HG02588 (cell line): ENCODE results near the gene TLR9.
"Not testable (repeated sequence)": the region's sequence is repeated elsewhere in the genome, so short reads cannot be mapped to it uniquely, and the experiment has no call there.

Experiments used
- ATAC-seq: cut with Tn5 transposase; IDR thresholded peaks from one replicate; pipeline ENCODE4 v1.9.1; 2021; ENCODE audit warnings: mild to moderate bottlenecking, moderate library complexity; ENCODE audit not compliant: unreplicated experiment

The TLR9 gene

DNA sequence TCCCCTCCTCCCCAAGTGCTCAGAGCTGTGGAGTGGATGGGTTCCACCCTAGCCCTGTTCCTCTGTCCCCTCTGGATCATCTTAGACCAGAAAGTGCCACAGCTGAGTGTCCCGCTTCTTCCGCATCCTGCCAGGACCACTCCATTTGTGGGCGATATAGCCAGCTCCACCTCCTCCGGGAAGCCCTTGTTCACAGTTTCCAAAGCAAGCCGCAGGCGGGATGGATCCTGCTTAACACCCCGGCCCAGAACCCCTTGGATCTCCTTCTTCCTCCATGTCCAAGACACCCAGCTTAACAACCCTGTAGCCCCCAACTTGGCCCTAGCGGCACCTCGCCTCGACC is 28.0 kb downstream of the TLR9 start:
- ATAC-seq, result no peak

DNA sequence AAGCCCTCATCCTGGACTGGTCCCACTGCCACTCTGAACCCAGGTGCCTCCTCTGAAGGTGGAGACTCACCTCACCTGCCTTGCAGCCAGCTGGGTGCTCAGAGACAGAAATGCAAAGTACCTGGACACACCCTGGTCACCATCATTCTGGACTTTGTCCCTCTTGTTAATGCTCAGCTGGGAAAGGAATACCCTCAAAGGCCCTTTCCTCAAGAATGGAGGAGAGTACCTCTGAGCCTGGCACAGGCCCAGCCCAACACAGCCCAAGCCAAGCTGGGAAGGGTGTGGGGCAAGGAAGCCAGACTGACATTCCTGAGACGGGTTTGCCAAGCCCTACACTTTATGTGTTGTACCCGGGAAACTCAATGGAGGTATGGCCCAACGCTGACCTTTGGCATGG is 28.5 kb downstream of the TLR9 start:
- no peak for ATAC-seq

DNA sequence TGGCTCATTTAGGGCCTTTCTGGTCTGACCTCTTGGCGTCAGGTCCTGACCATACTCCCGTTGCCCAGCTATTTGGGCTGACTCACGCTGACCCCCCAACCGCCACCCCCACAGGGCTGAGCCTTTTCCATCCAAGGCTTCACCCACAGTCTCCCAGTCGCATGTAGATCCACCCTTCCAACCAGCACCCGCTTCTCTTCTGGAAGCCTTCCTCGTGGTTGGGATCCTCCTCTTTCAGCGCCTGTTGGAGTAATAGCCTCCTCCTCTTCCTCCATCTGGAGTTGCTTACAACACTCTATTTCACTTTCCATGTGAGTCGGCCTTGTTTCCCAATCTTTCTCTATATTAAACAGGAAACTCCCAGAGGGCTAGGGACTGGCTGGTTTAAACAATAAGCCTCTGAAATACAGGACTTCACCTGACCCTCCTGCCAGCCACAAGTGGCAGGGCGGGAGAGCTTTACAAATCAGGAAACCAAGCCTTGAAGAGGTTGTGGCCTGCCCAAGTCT is 29.6 kb downstream of the TLR9 start:
- no peak for ATAC-seq

DNA sequence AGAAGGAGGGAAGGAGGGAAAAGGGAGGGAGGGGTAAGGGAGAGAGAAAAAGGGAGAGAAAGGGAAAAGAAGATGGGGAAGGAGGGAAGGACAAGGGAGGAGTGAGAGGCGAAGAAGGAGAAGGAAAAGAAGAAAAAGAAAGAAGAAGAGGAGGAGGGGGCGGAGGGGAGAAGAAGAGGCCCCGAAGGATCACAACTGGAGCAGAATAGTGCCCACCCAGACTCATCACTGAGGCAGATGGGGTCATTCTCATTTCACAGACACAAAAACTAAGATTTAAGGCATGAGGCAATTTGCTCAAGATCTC is 30.2 kb downstream of the TLR9 start:
- ATAC-seq, result no peak

DNA sequence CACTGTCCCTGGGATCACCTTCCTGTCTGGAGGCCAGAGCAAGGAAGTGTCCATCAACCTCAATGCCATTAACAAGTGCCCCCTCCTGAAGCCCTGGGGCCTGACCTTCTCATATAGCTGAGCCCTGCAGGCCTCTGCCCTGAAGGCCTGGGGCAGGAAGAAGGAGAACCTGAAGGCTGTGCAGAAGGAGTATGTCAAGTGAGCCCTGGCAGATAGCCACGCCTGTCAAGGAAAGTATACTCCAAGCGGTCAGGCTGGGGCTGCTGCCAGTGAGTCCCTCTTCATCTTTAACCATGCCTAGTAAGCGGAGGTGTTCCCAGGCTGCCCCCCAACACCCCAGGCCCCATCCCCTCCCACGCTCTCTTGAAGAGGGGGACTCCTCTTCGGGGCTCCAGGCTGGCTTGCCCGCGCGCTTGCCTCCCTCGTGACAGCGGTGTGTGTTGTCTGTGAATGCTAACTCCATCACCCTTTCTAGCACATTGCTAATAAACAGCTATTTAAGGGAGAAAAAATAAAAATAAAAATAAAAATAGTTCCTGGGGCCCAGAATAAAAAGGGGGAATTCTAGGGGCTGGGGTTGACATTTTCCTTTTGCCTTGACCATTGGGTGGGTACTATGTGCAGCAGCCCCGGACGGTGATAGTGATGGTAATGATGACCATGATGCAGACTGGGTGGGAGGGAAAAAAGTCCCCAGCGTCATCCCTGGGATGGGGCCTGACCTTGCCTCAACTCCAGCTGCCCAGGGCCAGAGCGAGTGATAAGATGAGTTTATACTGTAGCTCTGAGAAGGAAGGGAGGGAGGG is 30.8 kb downstream of the TLR9 start:
- ATAC-seq, result no peak

DNA sequence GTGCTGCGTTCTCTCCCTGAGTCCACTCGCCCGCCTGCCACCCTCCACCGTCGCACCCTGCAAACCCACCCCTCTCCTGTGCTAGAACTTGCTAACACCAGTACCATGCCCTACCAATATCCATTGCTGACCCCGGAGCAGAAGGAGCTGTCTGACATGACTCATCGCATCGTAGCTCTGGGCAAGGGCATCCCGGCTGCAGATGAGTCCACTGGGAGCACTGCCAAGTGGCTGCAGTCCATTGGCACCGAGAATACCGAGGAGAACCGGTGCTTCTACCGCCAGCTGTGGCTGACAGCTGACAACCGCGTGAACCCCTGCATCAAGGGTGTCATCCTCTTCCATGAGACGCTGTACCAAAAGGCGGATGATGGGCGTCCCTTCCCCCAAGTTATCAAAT is 32.4 kb downstream of the TLR9 start:
- no peak for ATAC-seq

DNA sequence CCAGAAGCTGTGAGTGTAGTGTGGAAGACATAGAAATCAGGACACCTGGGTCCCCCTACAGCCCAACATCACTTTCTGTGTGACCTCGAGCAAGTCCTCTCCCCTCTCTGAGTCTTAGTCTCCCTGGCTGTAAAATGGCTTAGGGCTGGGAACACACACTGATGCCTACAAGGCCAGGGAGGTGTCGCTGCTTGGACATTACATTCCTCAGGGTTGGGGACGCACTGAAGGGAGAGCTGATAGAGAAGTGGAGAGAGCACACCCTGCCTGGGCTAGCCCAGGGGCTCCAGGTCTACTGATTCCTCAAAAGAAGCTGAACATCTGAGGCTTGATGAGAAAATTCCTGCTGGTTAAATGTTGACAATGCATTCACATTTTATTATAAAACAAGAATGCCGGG is 33.8 kb downstream of the TLR9 start:
- no peak for ATAC-seq

DNA sequence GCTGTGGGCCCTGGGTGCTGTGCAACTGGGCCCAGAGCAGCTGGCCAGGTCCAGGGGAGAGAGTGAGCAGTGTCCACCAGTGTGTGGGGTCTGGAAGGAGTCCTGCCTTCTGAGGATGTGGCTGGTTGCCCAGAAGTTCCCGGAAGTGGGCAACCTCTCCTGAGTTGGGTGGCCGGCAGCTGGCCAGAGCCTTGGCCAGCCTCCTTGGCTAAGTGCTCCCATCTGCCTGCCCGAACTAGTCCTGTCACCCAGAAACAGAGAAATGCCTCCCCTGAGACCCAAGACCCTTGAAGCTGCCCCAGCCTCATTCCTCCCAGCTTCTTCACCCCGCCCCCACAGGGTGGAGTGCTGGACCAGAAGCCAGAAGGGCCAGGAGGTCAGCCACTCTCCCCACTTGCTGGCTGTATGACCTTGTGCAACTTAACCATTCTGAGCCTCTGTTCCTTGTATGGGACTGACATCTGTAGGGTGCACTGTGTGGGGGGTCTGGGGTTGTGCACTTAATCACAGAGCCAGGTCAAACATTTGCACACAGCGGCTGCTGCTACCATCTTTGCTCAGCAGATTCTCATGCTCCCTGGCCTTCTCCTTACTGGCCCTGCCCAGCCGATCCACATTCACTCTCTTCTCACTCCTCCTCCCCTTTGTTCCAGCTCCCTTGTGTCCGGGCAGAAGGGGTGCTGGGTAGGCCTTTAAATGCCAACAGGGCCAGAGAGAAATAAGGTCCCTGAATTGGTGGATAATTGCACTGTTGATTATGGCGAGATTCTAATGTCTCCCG is 35.0 kb downstream of the TLR9 start:
- no peak for ATAC-seq

DNA sequence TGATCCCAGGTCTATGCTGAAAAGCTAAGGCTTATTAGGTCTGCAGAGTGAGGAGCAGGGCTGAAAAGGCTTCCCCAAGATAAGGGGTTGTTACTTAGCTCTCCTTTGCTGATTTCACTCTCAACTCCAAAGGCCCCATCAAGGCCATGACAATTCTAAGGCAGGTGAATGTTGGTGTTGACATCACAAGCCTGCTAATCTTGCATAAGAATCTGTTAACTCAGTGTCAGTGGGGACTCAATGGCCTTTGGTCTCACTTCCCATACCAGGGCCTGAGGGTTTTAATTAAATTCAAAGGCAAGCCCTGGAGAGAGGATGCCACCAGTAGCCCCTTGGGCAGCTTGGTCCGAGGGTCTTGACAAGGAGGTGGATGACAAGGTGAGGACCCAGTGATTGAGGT is 36.9 kb downstream of the TLR9 start:
- ATAC-seq, result no peak

DNA sequence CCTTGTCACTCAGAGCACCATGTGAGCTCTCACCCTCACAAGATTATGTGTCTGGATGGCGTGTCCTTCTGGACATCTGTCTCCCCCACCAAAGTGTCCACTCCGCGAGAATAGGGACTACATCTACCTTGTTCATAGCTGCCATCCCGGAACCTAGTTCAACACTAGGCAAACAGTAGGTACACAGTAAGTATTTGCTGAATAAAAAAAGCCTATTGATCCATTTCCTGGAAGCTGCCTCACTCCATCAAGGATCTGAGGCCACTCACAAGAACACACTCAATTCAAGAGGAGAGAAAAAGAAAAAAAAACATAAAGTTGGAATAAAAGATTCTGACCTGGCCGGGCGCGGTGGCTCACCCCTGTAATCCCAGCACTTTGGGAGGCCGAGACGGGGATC is 38.7 kb downstream of the TLR9 start:
- no peak for ATAC-seq

DNA sequence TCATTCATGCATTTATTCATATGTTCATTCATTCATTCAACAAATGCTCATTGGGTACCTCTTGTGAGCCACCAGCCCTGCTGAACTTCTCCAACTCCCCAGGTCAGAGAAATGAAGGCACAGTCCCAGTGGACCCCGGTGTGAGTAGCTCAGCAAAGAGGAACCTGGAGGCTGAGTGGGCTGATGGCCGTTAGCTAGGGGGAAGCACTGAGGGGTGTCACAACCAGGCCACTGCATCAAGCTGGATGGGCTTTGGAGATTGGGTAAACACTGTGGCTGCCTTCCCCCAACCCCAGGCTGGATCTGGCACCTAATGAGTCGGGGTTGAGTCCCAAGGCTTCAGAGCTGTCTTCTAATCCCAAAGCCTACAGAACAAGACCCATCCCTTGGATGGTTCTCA is 39.6 kb downstream of the TLR9 start:
- ATAC-seq, result no peak

DNA sequence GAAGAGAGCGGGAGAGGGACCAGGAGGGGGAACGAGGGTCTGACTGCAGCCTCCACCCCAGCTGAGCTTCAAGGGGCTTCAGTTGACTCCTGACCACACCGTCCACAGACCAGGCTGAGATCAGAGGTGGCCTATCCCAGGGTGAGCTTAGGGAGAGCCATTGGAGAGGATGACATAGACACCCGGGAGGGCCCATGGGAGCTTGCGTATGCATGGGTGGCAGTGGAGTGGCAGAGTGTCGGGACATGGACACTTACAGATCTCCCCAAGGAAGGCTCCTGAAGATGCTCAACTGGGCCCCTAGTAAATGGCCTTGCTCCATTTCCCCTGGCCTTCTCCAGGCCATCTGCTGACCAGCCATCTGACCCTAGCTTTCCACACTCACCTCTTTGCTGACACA is 40.1 kb downstream of the TLR9 start:
- ATAC-seq, result no peak

DNA sequence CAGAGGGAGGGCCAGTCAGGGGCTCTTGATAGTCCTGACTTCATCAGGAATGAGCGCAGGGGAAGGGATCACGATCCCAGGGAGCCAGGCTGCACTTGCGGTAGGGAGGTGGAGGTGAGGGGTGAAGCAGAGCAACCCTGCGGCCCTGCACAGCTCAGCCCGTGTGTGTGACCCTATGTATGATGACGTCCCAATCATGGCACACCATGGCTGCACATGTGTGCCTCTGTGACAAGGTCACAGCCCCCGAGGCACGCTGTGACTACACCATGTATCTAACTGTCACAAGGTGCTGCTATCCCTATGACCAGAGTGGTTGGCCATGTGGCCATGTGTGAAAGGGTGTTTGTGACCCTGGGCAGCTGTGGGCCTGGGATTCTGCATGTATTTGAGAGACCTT is 40.8 kb downstream of the TLR9 start:
- no peak for ATAC-seq

DNA sequence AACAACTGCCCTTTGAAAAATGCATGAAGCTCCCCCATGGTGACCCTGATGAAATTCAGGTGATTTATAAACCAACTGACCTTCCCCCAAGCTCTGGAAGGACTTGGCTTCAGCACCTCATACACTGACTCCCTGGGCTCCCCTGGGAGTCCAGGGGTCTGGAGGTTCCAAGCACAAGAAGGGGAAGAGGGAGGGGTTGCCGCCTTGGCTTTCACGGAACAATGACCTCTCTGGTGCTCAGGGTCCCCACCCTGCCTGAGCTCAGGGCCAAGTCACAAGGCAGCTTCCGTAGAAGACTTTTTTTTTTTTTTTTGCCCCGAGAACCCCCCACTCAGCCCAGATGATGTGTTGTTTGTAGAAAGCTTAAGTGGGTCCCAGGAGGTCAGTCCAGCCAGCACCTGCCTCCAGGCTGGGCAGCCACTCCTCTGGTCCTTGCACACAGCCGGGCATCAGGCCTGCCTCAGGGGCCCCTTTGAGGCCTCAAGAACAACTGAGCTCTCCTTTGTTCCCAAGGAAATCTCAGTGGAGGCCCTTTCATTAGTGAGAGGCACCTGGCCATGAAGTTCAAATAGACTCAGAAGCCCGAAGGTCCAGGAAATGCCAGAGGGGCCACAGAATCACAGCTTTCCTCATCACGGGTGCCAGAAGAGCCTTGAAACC is 41.5 kb downstream of the TLR9 start:
- ATAC-seq, result no peak

DNA sequence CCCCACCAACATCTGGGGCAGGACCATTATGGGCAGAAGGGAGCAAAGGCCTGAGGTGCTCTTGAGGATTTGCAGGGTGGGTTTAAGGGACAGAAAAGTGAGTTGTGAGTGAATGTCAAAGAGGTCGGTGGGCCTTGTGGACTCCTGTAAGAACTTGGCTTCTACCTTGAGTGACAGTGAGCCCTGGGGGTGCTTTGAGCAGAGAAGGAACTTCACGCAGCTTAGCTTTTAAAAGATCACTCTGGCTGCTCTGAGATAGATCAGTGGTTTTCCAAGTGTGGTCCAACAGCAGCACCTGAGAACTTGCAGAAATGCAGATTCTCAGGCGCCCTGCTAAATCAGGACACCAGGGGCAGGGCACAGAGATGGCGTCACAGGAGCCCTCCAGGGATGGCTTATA is 42.8 kb downstream of the TLR9 start:
- no peak for ATAC-seq

DNA sequence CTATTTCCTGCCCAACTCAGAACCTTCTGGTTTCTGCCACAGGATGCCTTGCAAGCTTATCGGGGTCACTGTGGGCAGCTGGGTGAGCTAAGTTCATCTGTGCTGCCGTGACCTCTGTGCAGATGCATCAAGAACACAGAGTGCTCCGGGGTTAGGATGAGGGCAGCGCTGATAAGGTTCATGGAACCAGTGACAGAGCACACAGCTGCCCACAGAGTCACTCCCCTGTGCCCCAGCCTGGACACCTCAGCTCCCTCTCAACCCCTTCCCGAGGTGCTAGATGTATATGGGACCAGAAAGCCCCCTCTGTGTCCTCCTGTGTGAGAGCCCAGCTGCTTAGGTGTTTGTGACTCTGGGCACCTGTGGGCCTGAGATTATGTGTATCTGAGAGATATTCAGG is 43.2 kb downstream of the TLR9 start:
- no peak for ATAC-seq

DNA sequence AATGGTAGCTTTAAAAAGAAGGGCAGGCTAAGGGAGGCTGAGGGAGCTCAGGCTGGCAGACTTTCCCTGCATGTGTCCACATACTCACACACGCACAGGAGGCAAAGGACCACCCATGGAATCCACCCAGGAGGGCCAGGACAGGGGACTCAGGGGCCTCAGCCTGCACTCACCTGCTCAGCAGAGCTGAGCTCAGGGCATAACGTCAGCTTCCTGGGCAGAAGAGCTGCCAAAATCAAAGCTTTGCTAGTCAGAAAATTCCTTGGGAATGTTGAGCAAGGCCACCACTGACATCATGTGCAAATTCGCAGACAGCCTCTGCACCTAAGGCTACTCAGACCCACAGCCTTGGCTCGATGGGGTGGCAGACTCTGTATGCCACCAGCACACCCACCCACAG is 43.9 kb downstream of the TLR9 start:
- ATAC-seq, result no peak

DNA sequence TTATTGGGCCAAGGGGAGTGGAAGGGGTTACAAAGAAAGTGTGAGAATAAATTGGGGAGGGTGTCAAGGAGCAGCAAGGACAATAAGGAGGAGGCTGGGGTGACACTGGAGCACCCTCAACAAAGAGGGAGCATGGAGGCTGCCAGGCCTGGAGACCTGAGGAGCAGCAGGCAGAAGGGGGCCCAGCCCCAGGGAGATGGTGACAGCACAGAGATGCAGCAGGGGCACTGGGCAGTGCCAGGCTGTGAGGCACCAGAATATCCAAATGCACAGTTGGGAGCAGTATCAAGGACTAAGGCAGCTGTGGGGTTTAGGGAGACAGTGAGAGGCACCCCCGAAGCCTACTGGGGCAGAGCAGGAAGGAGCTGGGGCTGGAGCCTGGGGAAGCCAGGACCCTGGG is 46.9 kb downstream of the TLR9 start:
- ATAC-seq, result no peak

DNA sequence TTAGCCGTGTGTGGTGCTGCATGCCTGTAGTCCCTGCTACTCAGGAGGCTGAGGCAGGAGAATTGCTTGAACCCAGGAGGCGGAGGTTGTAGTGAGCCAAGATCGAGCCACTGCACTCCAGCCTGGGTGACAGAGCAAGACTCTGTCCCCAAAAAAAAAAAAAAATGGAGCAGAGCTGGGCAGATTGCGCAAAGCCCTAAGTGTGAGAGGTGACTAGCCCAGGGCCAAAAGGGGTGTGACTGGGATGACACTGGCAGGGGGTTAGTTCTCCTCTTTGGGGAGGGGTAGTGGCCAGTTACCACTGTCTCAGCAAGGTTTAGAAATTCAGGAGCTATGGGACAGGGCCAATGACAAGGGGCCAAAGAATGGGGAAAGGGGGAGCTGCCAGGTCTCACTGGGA is 47.3 kb downstream of the TLR9 start:
- not testable (repeated sequence) for ATAC-seq

DNA sequence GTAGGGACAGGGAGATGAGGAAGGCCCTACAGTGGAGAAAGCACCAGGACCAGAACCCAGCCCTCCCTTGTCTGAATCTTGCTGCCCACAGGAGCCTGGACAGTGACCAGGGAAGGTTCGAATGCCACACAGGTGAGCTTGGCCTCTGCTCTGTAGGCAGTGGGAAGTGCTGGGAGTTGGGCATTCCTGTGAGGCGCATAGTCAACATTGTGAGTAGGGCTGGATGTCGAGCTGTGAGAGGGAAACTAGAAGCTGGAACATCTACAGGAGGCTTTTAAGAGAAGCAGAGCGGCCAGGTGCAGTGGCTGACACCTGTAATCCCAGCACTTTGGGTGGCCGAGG is 47.8 kb downstream of the TLR9 start:
- no peak for ATAC-seq

DNA sequence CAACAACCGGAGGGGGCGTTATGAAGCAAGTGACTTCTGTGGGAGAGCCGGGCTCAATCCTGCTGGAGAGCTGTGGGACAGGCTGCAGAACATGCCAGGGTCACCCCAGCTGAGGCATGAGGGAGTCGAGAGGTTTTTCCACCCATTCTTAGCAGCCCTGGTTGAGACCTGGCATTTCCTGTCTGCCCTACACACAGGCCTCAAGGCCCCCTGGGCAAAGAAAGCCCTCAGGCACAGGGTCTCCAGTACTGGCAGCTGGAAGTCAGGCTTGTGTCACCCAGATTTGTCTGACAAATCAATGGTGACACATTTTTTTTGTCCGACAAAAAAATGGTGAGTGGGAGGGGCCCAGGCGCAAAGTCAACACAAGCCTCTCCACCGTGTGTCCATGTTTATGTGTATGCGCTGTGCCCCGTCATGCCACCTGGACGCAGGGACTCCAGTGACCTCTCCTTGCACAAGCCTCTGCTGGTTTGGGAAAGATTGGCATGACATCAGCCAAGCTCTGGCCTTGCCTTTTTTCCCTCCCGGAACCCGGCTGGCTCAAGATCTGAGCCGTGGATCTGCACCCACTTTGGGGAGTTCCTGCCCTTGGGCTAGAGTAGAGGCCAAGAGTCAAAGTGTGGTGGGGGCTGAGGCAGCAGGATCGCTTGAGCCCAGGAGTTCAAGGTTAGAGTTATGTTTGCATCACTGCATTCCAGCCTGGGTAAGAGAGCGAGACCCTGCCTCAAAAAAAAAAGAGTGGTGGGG is 48.3 kb downstream of the TLR9 start:
- no peak for ATAC-seq
